Stimulated activated CD4-positive, alpha-beta T cell treated with anti-CD3 and anti-CD28 coated beads, Interleukin-12 subunit alpha, Interleukin-12 subunit beta, amount 100 ng/mL, for 24 hours (primary cell): Measurements from ENCODE around the gene TLE3.
"Not testable (repeated sequence)": the region's sequence is repeated elsewhere in the genome, so short reads cannot be mapped to it uniquely, and the experiment has no call there.

Experiments used
- DNase-seq, 2 experiments: peaks; one replicate each; pipeline ENCODE4 v3.0.0-alpha.2; 2020; ENCODE audit warnings: low read depth in 2 of 2

Gene TLE3

GRCh38 chr15:70126362-70126761 is 28.6 kb upstream of the TLE3 start:
- DNase-seq, result no peak

- no peak for DNase-seq
Observed at GRCh38 chr15:70125605-70126004, 27.9 kb upstream of the TLE3 start.

GRCh38 chr15:70121624-70122302 is 24.0 kb upstream of the TLE3 start:
- DNase-seq, result no peak

GRCh38 chr15:70120958-70121623 is 23.4 kb upstream of the TLE3 start:
- DNase-seq, result no peak

- no peak for DNase-seq
Observed at GRCh38 chr15:70119911-70120508, 22.3 kb upstream of the TLE3 start.

GRCh38 chr15:70118599-70118998 is 20.9 kb upstream of the TLE3 start:
- DNase-seq, result no peak

GRCh38 chr15:70116317-70116716 is 18.6 kb upstream of the TLE3 start:
- DNase-seq, result no peak

GRCh38 chr15:70114221-70114620 is 16.5 kb upstream of the TLE3 start:
- DNase-seq, result no peak

- DNase-seq, result no peak
Observed at GRCh38 chr15:70113304-70113700, 15.6 kb upstream of the TLE3 start.

- not testable (repeated sequence) for DNase-seq
Observed at GRCh38 chr15:70112572-70113303, 15.0 kb upstream of the TLE3 start.

- no peak for DNase-seq
Observed at GRCh38 chr15:70112074-70112395, 14.3 kb upstream of the TLE3 start.

- no peak for DNase-seq
Observed at GRCh38 chr15:70111203-70112073, 13.7 kb upstream of the TLE3 start.

GRCh38 chr15:70109978-70110377 is 12.3 kb upstream of the TLE3 start:
- DNase-seq, result no peak

- no peak for DNase-seq
Observed at GRCh38 chr15:70109531-70109930, 11.8 kb upstream of the TLE3 start.

GRCh38 chr15:70103880-70104626 is 6.3 kb upstream of the TLE3 start:
- DNase-seq, result no peak

- no peak for DNase-seq
Observed at GRCh38 chr15:70102827-70103226, 5.1 kb upstream of the TLE3 start.

GRCh38 chr15:70101459-70102113 is 3.9 kb upstream of the TLE3 start:
- DNase-seq, result no peak

GRCh38 chr15:70100474-70101341 is 3.0 kb upstream of the TLE3 start:
- DNase-seq, result peak; percentile 46

GRCh38 chr15:70099967-70100473 is 2.3 kb upstream of the TLE3 start:
- DNase-seq, result no peak
